ENCODE results near the gene ABHD11. TPM values are rescaled to one million over a fixed set of nuclear protein-coding genes. Genes with fewer than 3 reads are reported as not detected.

Gene ABHD11
- total and polyA plus RNA-seq, 9 of the 15 experiments (the other 6 are each of a cell fraction or from before 2014, with no cell fraction given): 7.7 to 44.2 (median 18.9) TPM

GRCh38 chr7:73734619-73735527 is 3.7 kb downstream of the ABHD11 start (continued):
- TF ChIP-seq GTF2A2 (tag; IDR thresholded peaks at IDR 0.05) (no peak), ZNF785 (CRISPR knock-in tag; IDR thresholded peaks at IDR 0.05) (no peak), CGGBP1 (CRISPR knock-in tag; IDR thresholded peaks at IDR 0.05) (no peak), PHF21A (IDR thresholded peaks at IDR 0.05; ENCODE audit: borderline replicate concordance, low read depth) (no peak), ETV5 (CRISPR knock-in tag; IDR thresholded peaks at IDR 0.05; ENCODE audit: low read depth) (peak; percentile 94), ZMIZ1 (IDR thresholded peaks at IDR 0.05; ENCODE audit: low read depth in 2 of 2, low read length in 2 of 2) (no peak), ILK (tag; IDR thresholded peaks at IDR 0.05; ENCODE audit: borderline replicate concordance, low read depth) (no peak), EZH2 (IDR thresholded peaks at IDR 0.05; ENCODE audit: borderline replicate concordance, low read depth, low read length) (no peak), BRF1 (IDR thresholded peaks at IDR 0.05; ENCODE audit: borderline replicate concordance, extremely low read depth, insufficient read length) (no peak), ZNF449 (CRISPR knock-in tag; IDR thresholded peaks at IDR 0.05) (no peak), BCLAF1 (IDR thresholded peaks at IDR 0.05; ENCODE audit: borderline replicate concordance in 1 of 2, control insufficient read depth in 1 of 2, low read depth in 2 of 2, low read length in 1 of 2) (peak in 1 of 2 experiments; percentile 77; a peak in 1 of 4 replicates), FOXJ3 (CRISPR knock-in tag; IDR thresholded peaks at IDR 0.05) (no peak), MBD1 (CRISPR knock-in tag; IDR thresholded peaks at IDR 0.05) (no peak)

Data from K562 (cell line).